Spleen (tissue), 3 donors: Measurements from ENCODE around the gene MEMO1.
"Not testable (repeated sequence)": the region's sequence is repeated elsewhere in the genome, so short reads cannot be mapped to it uniquely, and the experiment has no call there.

Experiments
- POLR2A ChIP-seq, 3 donors: fragments of 450-650 bp; IDR thresholded peaks; one replicate each; pipeline ENCODE4 v1.5.1; 2017; ENCODE audit warnings: antibody characterized with exemption in 3 of 3, mild to moderate bottlenecking in 1 of 3
- POLR2AphosphoS5 ChIP-seq, 3 donors: sonication (generic); formaldehyde crosslinking; IDR thresholded peaks; one replicate each; pipeline ENCODE4 v1.5.1; 2017; ENCODE audit warnings: antibody characterized with exemption in 3 of 3

GRCh38 chr2:31907491-31907890 lies 103.3 kb downstream of the MEMO1 start:
- not testable (repeated sequence) for TF ChIP-seq POLR2A, POLR2AphosphoS5 (IDR thresholded peaks at IDR 0.05)
